Endodermal cell (in vitro differentiated cells): ENCODE data around the gene PXN. TPM values are rescaled to one million over a fixed set of nuclear protein-coding genes. Genes with fewer than 3 reads are reported as not detected.

Experiments
- DNase-seq: peaks from one replicate; pipeline ENCODE4 v3.0.0-alpha.2; 2017
- H3K27ac ChIP-seq: 2 replicates; pipeline ENCODE4 v1.5.1; 2013; ENCODE audit warnings: mild to moderate bottlenecking, low read depth, low read length, moderate library complexity
- H3K27me3 ChIP-seq: 2 replicates; pipeline ENCODE4 v1.6.1; 2013; ENCODE audit warnings: mild to moderate bottlenecking, low read length, moderate library complexity; ENCODE audit not compliant: insufficient read depth, control insufficient read depth, poor library complexity, severe bottlenecking
- H3K36me3 ChIP-seq: 2 replicates; pipeline ENCODE4 v1.7.0; 2013; ENCODE audit warnings: mild to moderate bottlenecking, low read length, moderate library complexity; ENCODE audit not compliant: control insufficient read depth, insufficient read depth
- H3K4me1 ChIP-seq: one replicate; pipeline ENCODE4 v1.7.0; 2013; ENCODE audit warnings: low read length; ENCODE audit not compliant: control insufficient read depth, insufficient read depth
- H3K4me3 ChIP-seq: 2 replicates; pipeline ENCODE4 v1.5.1; 2013; ENCODE audit warnings: mild to moderate bottlenecking, low read length, moderate library complexity
- H3K9ac ChIP-seq: 2 replicates; pipeline ENCODE4 v1.6.1; 2013; ENCODE audit warnings: mild to moderate bottlenecking, low read length, moderate library complexity; ENCODE audit not compliant: poor library complexity, severe bottlenecking; ENCODE audit errors: extremely low read depth
- H3K9me3 ChIP-seq: 2 replicates; pipeline ENCODE4 v1.6.1; 2013; ENCODE audit warnings: mild to moderate bottlenecking, low read length, moderate library complexity; ENCODE audit not compliant: control insufficient read depth
- H3K27ac Mint-ChIP-seq: 2 replicates; pipeline ENCODE4 v1.8.0; 2020; ENCODE audit warnings: mixed read lengths
- H3K27me3 Mint-ChIP-seq: 2 replicates; pipeline ENCODE4 v1.8.0; 2021; ENCODE audit warnings: mild to moderate bottlenecking, mixed read lengths; ENCODE audit not compliant: insufficient read depth
- H3K36me3 Mint-ChIP-seq: 2 replicates; pipeline ENCODE4 v1.8.0; 2020; ENCODE audit warnings: low read depth, mixed read lengths
- H3K4me1 Mint-ChIP-seq: 2 replicates; pipeline ENCODE4 v1.8.0; 2020; ENCODE audit warnings: mixed read lengths
- H3K4me3 Mint-ChIP-seq: 2 replicates; pipeline ENCODE4 v1.8.0; 2020; ENCODE audit warnings: mild to moderate bottlenecking, moderate library complexity, mixed read lengths
- H3K9me3 Mint-ChIP-seq: 2 replicates; pipeline ENCODE4 v1.8.0; 2020; ENCODE audit warnings: mild to moderate bottlenecking, mixed read lengths
- CTCF ChIP-seq: fragments of 200-600 bp; sonication (generic); conservative IDR thresholded peaks from 2 replicates; pipeline ENCODE4 v1.5.0; 2021; ENCODE audit warnings: antibody characterized with exemption, mild to moderate bottlenecking
- WGBS, 2 experiments: methylation state at CpG; one replicate each; pipeline versions ENCODE4 v1.1.5 to v1.1.7; 2013; ENCODE audit warnings: missing lambda C conversion rate in 2 of 2, mixed read lengths in 1 of 2; ENCODE audit not compliant: insufficient coverage in 1 of 2, insufficient read length in 1 of 2; 5-methylcytosine and 5-hydroxymethylcytosine counted together
- total RNA-seq, 2 donors: library from RNA; stranded (reverse); fragmentation: NEBNext Ultra II Directional in 1 of 2; extraction: Animal tissue kit (Norgen Biotek cat#: 25700) in 1 of 2; gene quantifications; 2 replicates in 1 of 2; 3 replicates in 1 of 2; pipeline ENCODE4 v1.2.1, GENCODE V29; 2021

Gene PXN
- total RNA-seq, 2 donors from 2014 or later: 58.4 to 92.7 TPM

- no peaks in the 10 kb centered on the region for H3K27me3 ChIP-seq
- no peak overlapping the region for H3K27ac ChIP-seq
- DNase-seq: no peak
- H3K9ac ChIP-seq: no peak overlapping the region
- TF ChIP-seq CTCF: no peak
- Mint-ChIP-seq H3K4me3 (no peak overlapping the region), H3K36me3 (peaks cover 53% of the 10 kb centered on the region), H3K9me3 (no peaks in the 10 kb centered on the region), H3K4me1 (peaks cover 6% of the 10 kb centered on the region), H3K27ac (no peak overlapping the region), H3K27me3 (no peaks in the 10 kb centered on the region)
- H3K9me3 ChIP-seq: no peaks in the 10 kb centered on the region
- no peaks in the 10 kb centered on the region for H3K4me1 ChIP-seq
- no peak overlapping the region for H3K4me3 ChIP-seq
- peaks cover 62% of the 10 kb centered on the region for H3K36me3 ChIP-seq
- WGBS, 2 experiments: 95 to 96% methylated on average over 7 of the region's 7 CpGs
Measured at GRCh38 chr12:120190985-120191480, 74.5 kb downstream of the PXN start.

GRCh38 chr12:120190386-120190785, 75.1 kb downstream of the PXN start:
- WGBS, 2 experiments: 89 to 97% methylated on average over 3 to 5 of the region's 5 CpGs
- Histone ChIP-seq H3K27ac (no peak overlapping the region), H3K9ac (no peak overlapping the region), H3K27me3 (no peaks in the 10 kb centered on the region), H3K36me3 (peaks cover 63% of the 10 kb centered on the region), H3K9me3 (no peaks in the 10 kb centered on the region), H3K4me3 (no peak overlapping the region), H3K4me1 (no peaks in the 10 kb centered on the region)
- Mint-ChIP-seq H3K36me3 (peaks cover 52% of the 10 kb centered on the region), H3K4me1 (peaks cover 6% of the 10 kb centered on the region), H3K9me3 (no peaks in the 10 kb centered on the region), H3K27me3 (no peaks in the 10 kb centered on the region), H3K4me3 (no peak overlapping the region), H3K27ac (no peak overlapping the region)
- no peak for DNase-seq
- no peak for TF ChIP-seq CTCF

GRCh38 chr12:120186654-120187053, 78.9 kb downstream of the PXN start:
- no peak overlapping the region for H3K4me3 Mint-ChIP-seq
- Histone ChIP-seq H3K36me3 (peaks cover 94% of the 10 kb centered on the region), H3K4me3 (no peak overlapping the region), H3K4me1 (no peaks in the 10 kb centered on the region), H3K27ac (no peak overlapping the region), H3K27me3 (no peaks in the 10 kb centered on the region), H3K9ac (no peak overlapping the region), H3K9me3 (no peaks in the 10 kb centered on the region)
- peaks cover 79% of the 10 kb centered on the region for H3K36me3 Mint-ChIP-seq
- no peak for DNase-seq
- H3K4me1 Mint-ChIP-seq: no peaks in the 10 kb centered on the region
- no peak overlapping the region for H3K27ac Mint-ChIP-seq
- H3K27me3 Mint-ChIP-seq: no peaks in the 10 kb centered on the region
- 94 to 100% methylated on average over 4 of the region's 4 CpGs for WGBS, 2 experiments
- no peak for TF ChIP-seq CTCF
- H3K9me3 Mint-ChIP-seq: no peaks in the 10 kb centered on the region
